Hepatocyte (in vitro differentiated cells): Measurements from ENCODE around the gene IL22RA1.

Experiments
- EZH2 ChIP-seq: fragments of 200-600 bp; sonication (generic); IDR thresholded peaks from 2 replicates; pipeline ENCODE4 v1.6.1; 2016; ENCODE audit warnings: antibody characterized with exemption, mild to moderate bottlenecking, borderline replicate concordance
- EZH2phosphoT487 ChIP-seq: fragments of 200-600 bp; sonication (generic); IDR thresholded peaks from one replicate; pipeline ENCODE4 v1.6.1; 2018; ENCODE audit warnings: antibody characterized with exemption, mild to moderate bottlenecking, low read depth, moderate library complexity; ENCODE audit not compliant: unreplicated experiment, severe bottlenecking
- TF ChIP-seq, protein P1 (sequence below): fragments of 200-600 bp; sonication (generic); IDR thresholded peaks from 2 replicates; pipeline ENCODE4 v1.5.1; 2016; ENCODE audit warnings: antibody characterized with exemption, mild to moderate bottlenecking; ENCODE audit not compliant: poor library complexity

DNA sequence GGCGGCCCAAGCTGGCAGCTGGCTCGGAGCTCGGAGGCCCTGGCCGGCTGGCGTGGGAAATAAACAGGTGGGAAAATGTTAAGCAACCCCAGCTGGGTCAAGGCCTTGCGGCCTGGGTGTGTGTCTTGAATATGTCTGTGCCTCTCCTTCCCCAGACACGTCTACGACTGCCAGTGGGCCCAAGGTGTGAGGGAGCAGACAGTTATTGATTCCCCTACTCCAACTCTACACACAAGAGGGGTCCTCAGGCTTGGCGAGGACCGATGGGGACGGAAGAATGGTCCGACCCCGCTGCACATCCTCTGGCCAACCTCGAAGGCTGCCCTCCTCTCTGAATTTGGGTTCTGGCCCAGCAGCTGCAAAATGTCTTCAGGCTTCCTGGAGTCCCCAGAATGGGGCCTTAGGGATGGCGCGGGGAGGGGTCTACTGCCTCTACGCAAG is 2.2 kb downstream of the IL22RA1 start:
- TF ChIP-seq, protein P1, sequence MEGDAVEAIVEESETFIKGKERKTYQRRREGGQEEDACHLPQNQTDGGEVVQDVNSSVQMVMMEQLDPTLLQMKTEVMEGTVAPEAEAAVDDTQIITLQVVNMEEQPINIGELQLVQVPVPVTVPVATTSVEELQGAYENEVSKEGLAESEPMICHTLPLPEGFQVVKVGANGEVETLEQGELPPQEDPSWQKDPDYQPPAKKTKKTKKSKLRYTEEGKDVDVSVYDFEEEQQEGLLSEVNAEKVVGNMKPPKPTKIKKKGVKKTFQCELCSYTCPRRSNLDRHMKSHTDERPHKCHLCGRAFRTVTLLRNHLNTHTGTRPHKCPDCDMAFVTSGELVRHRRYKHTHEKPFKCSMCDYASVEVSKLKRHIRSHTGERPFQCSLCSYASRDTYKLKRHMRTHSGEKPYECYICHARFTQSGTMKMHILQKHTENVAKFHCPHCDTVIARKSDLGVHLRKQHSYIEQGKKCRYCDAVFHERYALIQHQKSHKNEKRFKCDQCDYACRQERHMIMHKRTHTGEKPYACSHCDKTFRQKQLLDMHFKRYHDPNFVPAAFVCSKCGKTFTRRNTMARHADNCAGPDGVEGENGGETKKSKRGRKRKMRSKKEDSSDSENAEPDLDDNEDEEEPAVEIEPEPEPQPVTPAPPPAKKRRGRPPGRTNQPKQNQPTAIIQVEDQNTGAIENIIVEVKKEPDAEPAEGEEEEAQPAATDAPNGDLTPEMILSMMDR, result no peak
- TF ChIP-seq EZH2 (no peak), EZH2phosphoT487 (no peak)
